GM19468 (cell line): ENCODE measurements around the gene RSL24D1.
"Not testable (repeated sequence)": the region's sequence is repeated elsewhere in the genome, so short reads cannot be mapped to it uniquely, and the experiment has no call there.

Source experiments
- ATAC-seq: cut with Tn5 transposase; IDR thresholded peaks from one replicate; pipeline ENCODE4 v1.9.1; 2021; ENCODE audit warnings: mild to moderate bottlenecking, moderate library complexity, moderate number of reproducible peaks; ENCODE audit not compliant: unreplicated experiment; ENCODE audit errors: extremely low read depth

RSL24D1 gene

DNA sequence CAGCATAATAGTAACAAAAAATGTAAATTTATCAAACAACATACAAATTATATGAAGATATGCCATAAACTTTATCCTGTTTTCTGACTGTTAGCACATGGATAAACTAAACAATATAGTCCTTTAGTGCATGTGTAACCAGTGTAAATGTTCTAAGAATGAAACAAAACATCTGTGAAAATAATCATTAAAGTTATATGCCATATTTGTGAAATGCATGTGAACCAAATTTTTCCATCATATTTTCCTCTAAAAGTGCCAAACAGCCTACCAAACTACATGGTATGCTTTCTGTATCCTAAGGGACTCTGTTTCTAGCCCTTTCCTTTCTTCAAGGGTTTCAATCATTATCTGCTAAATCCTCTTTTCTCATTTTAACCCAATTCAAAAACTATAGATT lies 23.9 kb upstream of the RSL24D1 start:
- no peak for ATAC-seq

DNA sequence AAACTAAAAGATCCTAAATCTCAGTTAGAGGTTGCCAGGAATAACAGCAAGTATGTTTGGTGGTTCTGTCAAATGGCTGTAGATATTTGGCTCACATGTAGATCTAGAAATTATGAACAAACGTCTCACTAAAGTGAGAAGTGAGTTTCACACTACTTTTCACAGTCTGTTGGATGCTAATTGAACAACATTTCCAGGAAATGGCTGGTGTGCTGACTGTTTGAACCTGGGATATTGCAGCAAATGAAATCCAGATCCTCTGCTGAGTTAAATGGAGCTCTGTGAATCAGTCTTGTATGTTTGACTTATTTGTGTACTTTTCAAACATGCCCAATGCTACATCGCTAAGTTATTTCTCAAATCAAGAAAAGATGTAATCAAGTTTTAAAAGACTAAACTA lies 21.3 kb upstream of the RSL24D1 start:
- no peak for ATAC-seq

DNA sequence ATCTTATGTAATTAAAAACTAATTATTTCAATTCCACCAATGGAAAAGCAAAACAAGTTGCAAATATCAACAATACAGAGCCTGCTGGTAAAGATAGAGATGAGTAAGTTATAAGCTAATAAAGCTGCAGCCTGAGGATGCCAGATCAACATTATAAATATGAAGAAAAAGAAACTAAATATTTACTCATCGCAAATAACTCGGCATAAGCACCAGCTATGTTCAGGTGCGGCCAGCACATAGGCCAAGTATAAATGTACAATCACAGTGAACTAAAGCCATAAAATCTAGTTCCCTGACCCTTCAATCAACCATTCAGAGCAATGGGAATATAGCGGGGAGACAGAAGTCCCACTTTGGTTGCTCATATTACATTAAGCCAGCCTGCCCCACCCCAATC lies 7.7 kb upstream of the RSL24D1 start:
- ATAC-seq = no peak

DNA sequence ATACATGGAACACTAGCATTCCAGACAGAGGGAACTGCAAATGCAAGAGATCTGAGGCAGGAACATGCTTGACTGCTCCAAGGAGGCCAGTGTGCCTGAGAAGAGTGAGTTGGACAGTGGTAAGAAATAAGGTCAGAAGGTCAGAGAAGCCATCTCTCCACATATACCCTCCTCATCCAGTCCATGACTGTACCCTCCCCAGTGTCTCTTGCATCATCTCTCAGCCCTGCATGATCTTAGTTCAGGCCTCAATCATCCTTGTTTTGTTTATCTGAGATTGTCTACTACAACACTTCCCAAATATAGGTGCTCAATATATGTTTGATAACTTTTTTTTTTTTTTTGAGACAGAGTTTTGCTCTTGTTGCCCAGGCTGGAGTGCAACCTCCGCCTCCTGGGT lies 5.5 kb upstream of the RSL24D1 start:
- no peak for ATAC-seq

DNA sequence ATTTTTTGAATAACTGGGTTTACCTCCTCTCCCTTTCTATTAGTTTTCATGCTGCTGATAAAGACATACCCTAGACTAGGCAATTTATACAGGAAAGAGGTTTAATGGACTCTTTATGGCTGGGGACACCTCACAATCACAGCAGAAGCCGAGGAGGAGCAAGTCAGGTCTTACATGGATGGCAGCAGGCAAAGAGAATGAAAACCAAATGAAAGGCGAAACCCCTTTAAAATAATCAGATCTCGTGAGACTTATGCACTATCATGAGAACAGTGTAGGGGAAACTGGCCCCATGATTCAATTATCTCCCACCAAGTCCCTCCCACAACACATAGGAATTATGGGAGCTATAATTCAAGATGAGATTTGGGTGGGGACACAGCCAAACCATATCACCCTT lies 2.0 kb upstream of the RSL24D1 start:
- no peak for ATAC-seq

DNA sequence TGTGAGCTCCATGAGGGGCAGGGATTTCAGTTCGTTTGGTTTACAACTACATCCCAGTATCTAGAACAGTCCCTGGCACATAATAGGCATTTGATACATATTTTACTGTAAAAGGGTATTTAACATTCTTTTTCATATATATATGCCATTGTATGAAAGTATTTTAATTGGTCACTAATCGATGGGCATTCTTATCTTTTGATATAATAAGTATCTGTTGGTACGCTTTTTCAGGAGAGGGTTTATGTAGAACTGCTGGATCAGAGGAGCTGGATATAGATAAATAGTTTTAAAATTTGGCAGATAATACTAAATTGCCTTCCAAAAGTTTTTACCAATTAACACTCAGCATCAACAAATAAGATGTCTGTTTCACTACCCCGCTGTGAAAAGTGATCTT lies 978 bp upstream of the RSL24D1 start:
- ATAC-seq = no peak

DNA sequence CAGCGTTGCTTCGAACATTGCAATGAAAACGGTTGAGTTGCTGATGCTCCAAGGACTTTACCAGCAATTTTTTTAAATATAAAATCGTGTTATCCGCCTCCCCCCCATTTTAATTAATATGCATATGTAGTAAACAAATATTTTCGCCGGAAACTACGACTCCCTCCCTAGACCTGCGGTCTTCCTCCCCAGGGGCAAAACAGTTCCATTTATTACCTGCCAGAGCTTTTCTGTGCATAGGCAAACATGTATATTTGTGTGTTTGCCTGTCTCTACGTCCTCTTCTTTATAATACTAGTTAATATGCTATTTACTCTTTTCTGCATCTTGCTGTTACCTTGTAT lies 593 bp upstream of the RSL24D1 start:
- no peak for ATAC-seq

DNA sequence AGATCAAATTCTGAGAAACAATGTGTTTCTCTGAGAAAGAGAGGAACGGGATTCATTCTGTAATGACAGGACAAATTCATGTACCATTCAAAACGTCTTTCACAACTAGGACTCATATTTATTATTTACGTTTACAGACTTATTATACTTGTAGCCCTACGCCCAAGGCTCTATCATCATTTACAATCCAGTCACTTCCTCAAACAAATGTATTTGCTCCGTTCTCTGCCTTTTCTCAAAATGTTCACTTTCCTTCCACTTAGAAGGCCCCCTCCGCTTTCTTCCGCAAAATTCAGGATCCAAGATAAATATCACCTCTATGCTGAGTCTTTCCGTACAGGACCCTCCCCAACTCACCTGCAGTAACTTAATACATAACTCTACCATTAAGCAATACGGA lies 745 bp downstream of the RSL24D1 start:
- ATAC-seq = no peak

DNA sequence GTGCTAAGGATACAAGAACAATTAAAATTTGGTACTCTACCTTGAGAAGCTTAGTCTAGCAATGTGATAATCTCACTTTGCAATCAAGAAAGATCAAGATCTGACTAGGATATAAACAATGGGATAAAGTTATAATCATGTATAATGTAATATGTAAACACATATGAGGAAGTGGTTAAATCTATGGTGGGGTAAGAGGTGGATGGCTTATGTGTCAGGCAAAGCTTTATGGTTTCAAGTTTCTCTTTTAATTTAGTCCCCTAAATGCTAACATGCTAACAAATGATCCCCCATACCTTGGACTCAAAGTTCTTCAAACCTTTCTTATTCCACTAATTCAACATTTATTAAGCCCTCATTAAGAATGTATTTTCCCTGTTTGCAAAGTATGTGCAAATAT lies 2.5 kb downstream of the RSL24D1 start:
- ATAC-seq = no peak

DNA sequence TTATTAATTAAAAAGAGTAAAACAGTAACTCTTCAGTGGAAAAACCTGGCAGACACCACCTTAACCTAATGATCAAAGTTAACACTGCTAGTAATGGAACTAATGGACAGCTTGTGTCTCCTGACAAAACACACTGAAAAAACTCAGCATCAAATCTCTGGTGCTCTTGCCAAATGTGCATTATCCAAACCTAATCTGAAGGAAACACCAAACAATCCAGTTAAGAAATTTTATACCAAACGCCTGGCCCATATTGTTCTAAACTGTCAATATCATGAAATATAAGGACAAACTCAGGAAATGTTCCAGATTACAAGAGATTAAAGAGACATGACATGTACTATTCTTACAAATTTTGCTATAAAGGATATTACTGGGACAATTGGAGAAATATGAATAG lies 10.4 kb downstream of the RSL24D1 start:
- no peak for ATAC-seq

DNA sequence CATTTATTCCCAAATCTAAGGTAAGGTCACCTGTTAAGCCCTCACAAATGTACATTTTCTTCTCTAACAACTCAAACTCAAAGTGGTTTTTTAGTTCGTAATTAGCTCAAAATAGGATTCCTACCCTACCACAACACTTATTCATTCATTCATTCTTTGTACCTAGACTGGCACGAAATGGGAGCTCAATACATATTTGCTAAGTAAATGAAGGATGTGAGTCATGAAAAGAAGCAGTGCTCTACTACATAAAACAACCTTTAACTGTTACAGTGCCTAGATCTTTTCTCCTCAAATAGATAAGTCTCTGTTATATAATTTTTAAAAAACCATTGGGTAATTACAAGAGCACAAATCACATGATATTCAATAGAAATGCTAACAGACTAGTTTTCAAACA lies 13.1 kb downstream of the RSL24D1 start:
- ATAC-seq = no peak

DNA sequence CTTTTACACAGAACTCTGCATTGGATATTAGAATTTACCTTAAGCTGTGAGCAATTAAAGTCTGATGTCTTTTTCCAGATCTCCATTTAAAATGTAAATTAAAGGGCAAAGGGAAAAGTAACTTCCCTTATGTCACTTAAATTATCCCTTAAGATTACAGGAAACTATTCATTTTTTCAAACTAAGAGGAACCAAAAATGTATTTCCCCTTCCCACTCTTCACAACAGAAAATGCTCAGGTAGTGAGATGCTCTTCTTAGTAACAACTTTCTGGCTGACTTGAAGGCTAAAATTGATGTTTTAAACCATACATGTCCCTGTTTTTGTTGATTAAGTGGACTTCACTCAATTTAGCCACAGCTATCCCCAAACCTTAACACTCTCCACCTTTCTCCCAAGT lies 17.6 kb downstream of the RSL24D1 start:
- ATAC-seq = no peak

DNA sequence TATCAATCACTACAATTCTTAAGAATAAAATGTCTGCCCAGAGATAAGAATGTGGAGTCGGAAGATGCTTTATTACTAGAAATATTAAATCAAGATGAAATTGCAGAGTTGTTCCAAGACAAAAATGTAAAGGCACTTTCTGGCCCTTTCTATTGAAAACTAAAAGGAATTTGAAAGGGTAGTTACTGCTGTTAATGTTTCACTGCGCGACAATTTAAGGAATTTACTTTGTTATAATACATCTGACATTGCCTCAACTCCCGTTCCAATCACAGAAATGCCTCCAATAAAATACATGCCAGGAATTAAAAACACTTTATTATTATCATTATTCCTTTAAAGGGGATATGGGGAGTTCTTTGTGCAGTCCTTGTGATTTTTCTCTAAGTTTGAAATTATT lies 26.4 kb downstream of the RSL24D1 start:
- ATAC-seq = no peak

DNA sequence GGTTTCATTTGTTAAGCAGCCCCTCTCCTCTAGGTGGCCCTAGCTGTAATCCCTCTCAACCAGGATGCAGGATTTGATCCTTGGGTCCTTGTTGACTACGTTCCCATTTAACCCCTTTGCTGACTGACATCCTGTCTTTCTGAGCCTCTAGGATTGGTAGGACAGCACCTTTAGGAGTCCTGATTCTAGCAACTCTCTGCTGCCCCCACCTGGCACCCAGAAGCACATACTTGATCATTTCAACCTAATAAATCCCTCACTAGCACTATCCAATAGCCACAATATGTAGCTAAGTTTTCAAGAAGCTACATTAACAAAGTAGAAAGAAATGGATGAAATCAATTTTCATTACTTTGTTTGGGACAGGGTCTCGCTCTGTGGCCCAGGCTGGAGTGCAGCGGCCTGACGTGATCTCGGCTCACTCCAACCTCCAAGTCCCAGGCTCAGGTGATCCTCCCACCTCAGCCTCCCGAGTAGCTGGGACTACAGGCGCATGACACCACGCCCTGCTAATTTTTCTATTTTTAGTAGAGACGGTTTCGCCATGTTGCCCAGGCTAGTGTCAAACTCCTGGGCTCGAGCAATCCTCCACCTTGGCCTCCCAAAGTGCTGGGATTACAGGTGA lies 28.3 kb downstream of the RSL24D1 start:
- peak; percentile 48 for ATAC-seq

DNA sequence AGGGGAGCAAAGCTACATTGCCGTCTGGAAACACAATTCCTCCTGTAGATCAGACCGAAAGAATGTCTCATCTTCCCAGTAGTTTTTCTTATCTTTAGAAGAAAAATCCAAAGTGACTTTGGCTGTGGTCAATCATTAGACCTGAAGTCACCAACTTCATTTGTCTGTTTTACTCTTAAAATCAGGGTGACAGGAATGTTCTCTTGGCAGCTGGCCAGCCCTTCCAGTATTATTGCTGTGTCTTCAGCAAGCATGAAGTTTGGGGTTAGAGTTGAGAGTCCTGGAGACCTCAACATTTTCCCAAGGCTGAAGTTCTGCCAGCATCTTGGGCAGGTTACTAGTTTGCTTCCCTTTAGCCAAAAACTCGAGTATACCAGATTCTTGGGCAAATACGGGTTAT lies 32.5 kb downstream of the RSL24D1 start:
- ATAC-seq = no peak

DNA sequence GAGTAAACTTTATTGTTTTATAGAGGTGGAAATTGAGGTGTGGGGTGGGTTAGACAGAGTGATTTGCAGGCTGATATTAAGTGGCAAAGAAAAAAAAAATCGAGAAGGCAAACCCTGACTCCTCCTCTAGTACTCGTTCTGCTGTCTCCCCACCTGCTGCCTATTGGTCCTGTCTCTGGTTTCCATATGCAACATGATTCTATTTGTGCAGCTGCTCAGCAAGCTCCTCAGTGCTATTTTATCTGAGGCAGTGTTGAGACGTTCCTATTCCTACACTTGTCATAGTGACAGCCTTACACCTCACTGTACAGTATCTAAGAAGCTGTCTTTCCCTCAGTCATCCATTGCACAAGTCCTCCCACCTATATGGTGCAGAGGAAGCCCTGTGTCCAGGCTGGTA lies 45.1 kb downstream of the RSL24D1 start:
- ATAC-seq = no peak

DNA sequence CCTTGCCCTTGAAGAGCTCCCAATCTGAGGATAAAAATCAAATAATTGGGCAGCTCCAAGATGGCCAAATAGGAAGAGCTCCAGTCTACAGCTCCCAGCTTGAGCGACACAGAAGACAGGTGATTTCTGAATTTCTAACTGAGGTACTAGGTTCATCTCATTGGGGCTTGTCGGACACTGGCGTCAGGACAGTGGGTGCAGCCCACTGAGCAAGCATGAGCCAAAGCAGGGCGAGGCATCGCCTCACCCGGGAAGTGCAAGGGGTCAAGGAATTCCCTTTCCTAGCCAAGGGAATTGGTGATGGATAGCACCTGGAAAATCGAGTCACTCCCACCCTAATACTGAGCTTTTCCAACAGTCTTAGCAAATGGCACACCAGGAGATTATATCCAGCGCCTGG lies 53.6 kb downstream of the RSL24D1 start:
- not testable (repeated sequence) for ATAC-seq

DNA sequence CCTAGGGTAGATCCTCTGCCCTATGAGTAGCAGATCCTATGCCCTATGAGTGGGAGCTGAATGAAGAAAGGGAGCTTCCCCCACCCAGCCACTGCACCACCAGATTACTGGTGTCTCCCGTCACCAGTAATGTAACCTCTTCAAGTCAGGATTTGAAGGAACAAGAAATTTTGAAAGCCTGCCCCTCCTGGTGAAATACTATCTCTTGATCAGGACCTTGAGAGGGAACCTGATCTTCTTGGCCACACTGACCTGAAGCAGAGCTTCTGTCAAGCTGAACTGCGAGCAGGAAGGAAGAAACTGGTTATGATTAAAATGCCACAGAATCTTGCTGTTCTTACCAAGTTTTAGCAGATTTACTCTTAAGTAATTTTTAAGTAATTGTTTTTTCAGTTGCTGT lies 62.8 kb downstream of the RSL24D1 start:
- ATAC-seq = no peak

DNA sequence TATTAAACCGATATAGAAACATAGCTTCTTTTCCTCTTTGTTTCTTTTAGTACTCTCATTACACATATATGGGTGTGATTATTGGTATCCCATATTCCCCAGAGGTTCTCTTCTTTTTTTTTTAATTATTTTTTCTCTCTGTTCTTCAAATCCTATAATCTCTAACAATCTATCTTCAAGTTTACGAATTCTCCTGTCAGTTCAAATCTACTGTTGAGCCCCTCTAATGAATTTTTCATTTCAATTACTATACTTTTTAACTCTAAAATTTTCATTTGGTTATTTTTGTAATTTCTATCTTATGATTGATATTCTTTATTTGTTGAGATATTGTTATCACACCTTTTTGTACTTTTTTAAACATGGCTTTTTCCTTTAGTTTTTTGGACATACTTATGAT lies 64.1 kb downstream of the RSL24D1 start:
- ATAC-seq = no peak
